Transverse colon (tissue), 4 donors: ENCODE measurements around the gene HOXB6. TPM values are rescaled to one million over a fixed set of nuclear protein-coding genes. Genes with fewer than 3 reads are reported as not detected.

Experiments
- DNase-seq: peaks from one replicate; pipeline ENCODE4 v3.0.0-alpha.2; 2019
- H3K27ac ChIP-seq, 4 donors: fragments of 200-600 bp; sonication (generic); 2 replicates each; pipeline ENCODE4 v1.5.1; 2016 to 2018; ENCODE audit warnings: inconsistent platforms in 4 of 4
- H3K27me3 ChIP-seq: fragments of 200-600 bp; sonication (generic); 2 replicates; pipeline ENCODE4 v1.5.1; 2017; ENCODE audit warnings: inconsistent platforms
- H3K36me3 ChIP-seq, 4 donors: fragments of 200-600 bp; sonication (generic); 2 replicates each; pipeline ENCODE4 v1.5.1; 2017 to 2019; ENCODE audit warnings: inconsistent platforms in 4 of 4
- H3K4me1 ChIP-seq, 4 donors: fragments of 200-600 bp; sonication (generic); 2 replicates each; pipeline ENCODE4 v1.5.1; 2017 to 2020; ENCODE audit warnings: inconsistent platforms in 4 of 4
- H3K4me3 ChIP-seq, 4 donors: fragments of 200-600 bp; sonication (generic); 1 replicate in 1 of 4; 2 replicates in 3 of 4; pipeline versions ENCODE4 v1.5.1 to v1.6.1; 2017 to 2019; ENCODE audit warnings: inconsistent platforms in 4 of 4
- H3K9me3 ChIP-seq, 2 donors: fragments of 200-600 bp; sonication (generic); 2 replicates each; pipeline ENCODE4 v1.5.1; 2017 to 2019; ENCODE audit warnings: inconsistent platforms in 2 of 2
- CTCF ChIP-seq, 5 experiments: fragments of 200-600 bp in 3 of 5; fragments of 450-650 bp in 2 of 5; sonication (generic) in 3 of 5; IDR thresholded peaks; 1 replicate in 2 of 5; 2 replicates in 3 of 5; pipeline ENCODE4 v1.5.1; 2016 to 2017; ENCODE audit warnings: antibody characterized with exemption in 5 of 5, inconsistent platforms in 3 of 5, mild to moderate bottlenecking in 2 of 5, moderate library complexity in 1 of 5
- EP300 ChIP-seq: sonication (generic); formaldehyde crosslinking; IDR thresholded peaks from one replicate; pipeline ENCODE4 v1.6.1; 2017; ENCODE audit warnings: antibody characterized with exemption, low read depth
- POLR2A ChIP-seq: fragments of 450-650 bp; IDR thresholded peaks from one replicate; pipeline ENCODE4 v1.6.1; 2016; ENCODE audit warnings: antibody characterized with exemption, mild to moderate bottlenecking, moderate library complexity
- POLR2AphosphoS5 ChIP-seq, 3 donors: sonication (generic); formaldehyde crosslinking; IDR thresholded peaks; one replicate each; pipeline ENCODE4 v1.6.1; 2016; ENCODE audit warnings: antibody characterized with exemption in 3 of 3
- WGBS, 2 donors: methylation state at CpG; one replicate each; pipeline ENCODE4 v1.1.5; 2018; ENCODE audit warnings: low coverage in 1 of 2; 5-methylcytosine and 5-hydroxymethylcytosine counted together
- in situ Hi-C, 4 donors: fragments of 200-750 bp; cut with MboI; loops; one replicate each; pipeline versions ENCODE4 v1.15.0 to v1.15.1; 2017; ENCODE audit warnings: low sequenced_read_pairs in 3 of 4, low pct_ligation_motif_present in 1 of 4, low pct_unique_long_range_greater_than_20kb in 1 of 4
- intact Hi-C: fragments of 100-400 bp; cut with DNase I; formaldehyde crosslinking; loops from one replicate; pipeline ENCODE4 v1.15.1; 2023; ENCODE audit warnings: low total_unique reads
- total RNA-seq, 4 donors: library from RNA; depleted of rRNA; stranded (reverse); fragments of >200 nt; gene quantifications; one replicate each; pipeline ENCODE4 v1.1.0, GENCODE V29; 2016

HOXB6 gene
- total RNA-seq, 4 donors from 2014 or later, result 42.7 to 78.4 (median 62.5) TPM

- 24 to 54% methylated on average over 14 of the region's 14 CpGs for WGBS, 2 donors
- H3K36me3 ChIP-seq, result peaks cover 0 to 5% (median 0%) of the 10 kb centered on the region in 4 donors
- no peaks in the 10 kb centered on the region for H3K9me3 ChIP-seq
- TF ChIP-seq POLR2A (no peak), EP300 (no peak), POLR2AphosphoS5 (IDR thresholded peaks at IDR 0.05) (no peak), CTCF (IDR thresholded peaks at IDR 0.05) (no peak)
- peak overlapping the region; percentile 89 to 95 (median 92) for H3K27ac ChIP-seq
- H3K4me1 ChIP-seq, result peaks cover 4 to 83% (median 30%) of the 10 kb centered on the region in 4 donors
- intact Hi-C loops, result no loop called here
- in situ Hi-C loops, result loop anchor here in 2 of 4 donors (5.0 to 10.0 kb wide), 3 partner anchors 98 to 248 kb away; no protein-coding TSS in a partner anchor
- peaks cover 5% of the 10 kb centered on the region for H3K27me3 ChIP-seq
- no peak for DNase-seq
- H3K4me3 ChIP-seq, result peak overlapping the region; percentile 31 to 64 (median 39)
These were observed 12.2 kb downstream of the HOXB6 start for GRCh38 chr17:48592577-48592976.

GRCh38 chr17:48592057-48592514 is 12.7 kb downstream of the HOXB6 start:
- in situ Hi-C loops, result loop anchor here in 2 of 4 donors (5.0 to 10.0 kb wide), 3 partner anchors 97 to 247 kb away; no protein-coding TSS in a partner anchor

GRCh38 chr17:48591255-48592056 is 13.3 kb downstream of the HOXB6 start:
- in situ Hi-C loops, result loop anchor here in 2 of 4 donors (5.0 to 10.0 kb wide), 3 partner anchors 97 to 247 kb away; no protein-coding TSS in a partner anchor
- H3K4me3 ChIP-seq, result peak overlapping the region; percentile 4 to 64 (median 37)
- no peaks in the 10 kb centered on the region for H3K9me3 ChIP-seq
- WGBS, 2 donors, result 59 to 63% methylated on average over 4 to 10 of the region's 10 CpGs
- peaks cover 0 to 83% (median 32%) of the 10 kb centered on the region in 4 donors for H3K4me1 ChIP-seq
- intact Hi-C loops, result no loop called here
- no peak for DNase-seq
- H3K27me3 ChIP-seq, result peaks cover 5% of the 10 kb centered on the region
- TF ChIP-seq POLR2A (no peak), EP300 (no peak), POLR2AphosphoS5 (IDR thresholded peaks at IDR 0.05) (no peak), CTCF (IDR thresholded peaks at IDR 0.05) (no peak)
- peak overlapping the region; percentile 89 to 95 (median 92) for H3K27ac ChIP-seq
- peaks cover 0 to 5% (median 0%) of the 10 kb centered on the region in 4 donors for H3K36me3 ChIP-seq

More at GRCh38 chr17:48592057-48592514, 12.7 kb downstream of the HOXB6 start:
- Histone ChIP-seq H3K4me1 (peaks cover 0 to 83% (median 30%) of the 10 kb centered on the region in 4 donors), H3K27me3 (peaks cover 5% of the 10 kb centered on the region), H3K27ac (peak overlapping the region; percentile 89 to 95 (median 92)), H3K4me3 (peak overlapping the region; percentile 31 to 64 (median 39)), H3K9me3 (no peaks in the 10 kb centered on the region), H3K36me3 (peaks cover 0 to 5% (median 0%) of the 10 kb centered on the region in 4 donors)
- DNase-seq, result no peak
- WGBS, 2 donors, result 35 to 51% methylated on average over 9 to 33 of the region's 33 CpGs
- intact Hi-C loops, result no loop called here
- no peak for TF ChIP-seq POLR2AphosphoS5 (IDR thresholded peaks at IDR 0.05)
- TF ChIP-seq CTCF (IDR thresholded peaks at IDR 0.05), result no peak
- TF ChIP-seq EP300, result no peak
- TF ChIP-seq POLR2A, result no peak

GRCh38 chr17:48590607-48591161 is 14.1 kb downstream of the HOXB6 start:
- intact Hi-C loops, result no loop called here
- peaks cover 0 to 84% (median 33%) of the 10 kb centered on the region in 4 donors for H3K4me1 ChIP-seq
- H3K4me3 ChIP-seq, result peak overlapping the region in 3 of 4 donors; percentile 15 to 64 (median 33)

More at GRCh38 chr17:48590607-48591161, 14.1 kb downstream of the HOXB6 start:
- Histone ChIP-seq H3K27me3 (peaks cover 5% of the 10 kb centered on the region), H3K27ac (peak overlapping the region; percentile 89 to 95 (median 92)), H3K9me3 (no peaks in the 10 kb centered on the region), H3K36me3 (peaks cover 0 to 5% (median 0%) of the 10 kb centered on the region in 4 donors)
- TF ChIP-seq POLR2A (no peak), CTCF (IDR thresholded peaks at IDR 0.05) (no peak), EP300 (no peak), POLR2AphosphoS5 (IDR thresholded peaks at IDR 0.05) (no peak)
- no peak for DNase-seq
- in situ Hi-C loops, result loop anchor here in 2 of 4 donors (5.0 to 10.0 kb wide), 3 partner anchors 96 to 246 kb away; no protein-coding TSS in a partner anchor
